ENCODE data around the gene MAP4K1. TPM values are rescaled to one million over a fixed set of nuclear protein-coding genes. Genes with fewer than 3 reads are reported as not detected.

The MAP4K1 gene
- total and polyA plus RNA-seq, 2 of the 13 experiments (the other 11 are each of a cell fraction or from before 2014, with no cell fraction given), result 0.24 to 0.89 TPM

- TF ChIP-seq ZNF124 (CRISPR knock-in tag; IDR thresholded peaks at IDR 0.05) (0 out of 2 replicates have a peak, but pooled peaks have one; percentile 20), ZMYM4 (CRISPR knock-in tag; IDR thresholded peaks at IDR 0.05) (peak; percentile 48; the same call in 1 of the 2 replicates), RARA (CRISPR knock-in tag; IDR thresholded peaks at IDR 0.05) (peak; percentile 94), ZNF484 (CRISPR knock-in tag; IDR thresholded peaks at IDR 0.05; ENCODE audit: borderline replicate concordance, low read depth) (no peak), ETV5 (CRISPR knock-in tag; IDR thresholded peaks at IDR 0.05; ENCODE audit: borderline replicate concordance) (peak; percentile 46; the same call in 1 of the 2 replicates), ZNF720 (CRISPR knock-in tag; IDR thresholded peaks at IDR 0.05) (no peak), ZNF530 (CRISPR knock-in tag; IDR thresholded peaks at IDR 0.05; ENCODE audit: low read depth) (no peak), DPF2 (CRISPR knock-in tag; IDR thresholded peaks at IDR 0.05; ENCODE audit: borderline replicate concordance, low read depth) (no peak), E2F2 (CRISPR knock-in tag; IDR thresholded peaks at IDR 0.05; ENCODE audit: borderline replicate concordance) (no peak), ZNF782 (CRISPR knock-in tag; IDR thresholded peaks at IDR 0.05; ENCODE audit: borderline replicate concordance) (no peak), SKI (IDR thresholded peaks at IDR 0.05; ENCODE audit: partially characterized antibody) (peak; percentile 83), MAZ (IDR thresholded peaks at IDR 0.05; ENCODE audit: borderline replicate concordance, low read depth, low read length) (no peak), MAZ (CRISPR knock-in tag; IDR thresholded peaks at IDR 0.05; ENCODE audit: low read depth) (no peak), FLYWCH1 (CRISPR knock-in tag; IDR thresholded peaks at IDR 0.05) (no peak), ZNF354B (CRISPR knock-in tag; IDR thresholded peaks at IDR 0.05) (no peak), ZSCAN31 (CRISPR knock-in tag; IDR thresholded peaks at IDR 0.05; ENCODE audit: low read depth) (no peak), SMYD3 (CRISPR knock-in tag; IDR thresholded peaks at IDR 0.05) (no peak), NCOA2 (CRISPR knock-in tag; IDR thresholded peaks at IDR 0.05) (peak; percentile 36; the same call in 1 of the 2 replicates), SMAD9 (CRISPR knock-in tag; IDR thresholded peaks at IDR 0.05) (no peak), NPAS2 (CRISPR knock-in tag; IDR thresholded peaks at IDR 0.05; ENCODE audit: borderline replicate concordance) (no peak), ZNF282 (IDR thresholded peaks at IDR 0.05; ENCODE audit: partially characterized antibody) (no peak), SP140L (CRISPR knock-in tag; IDR thresholded peaks at IDR 0.05; ENCODE audit: borderline replicate concordance) (no peak)
- TF ChIP-seq, protein P1, sequence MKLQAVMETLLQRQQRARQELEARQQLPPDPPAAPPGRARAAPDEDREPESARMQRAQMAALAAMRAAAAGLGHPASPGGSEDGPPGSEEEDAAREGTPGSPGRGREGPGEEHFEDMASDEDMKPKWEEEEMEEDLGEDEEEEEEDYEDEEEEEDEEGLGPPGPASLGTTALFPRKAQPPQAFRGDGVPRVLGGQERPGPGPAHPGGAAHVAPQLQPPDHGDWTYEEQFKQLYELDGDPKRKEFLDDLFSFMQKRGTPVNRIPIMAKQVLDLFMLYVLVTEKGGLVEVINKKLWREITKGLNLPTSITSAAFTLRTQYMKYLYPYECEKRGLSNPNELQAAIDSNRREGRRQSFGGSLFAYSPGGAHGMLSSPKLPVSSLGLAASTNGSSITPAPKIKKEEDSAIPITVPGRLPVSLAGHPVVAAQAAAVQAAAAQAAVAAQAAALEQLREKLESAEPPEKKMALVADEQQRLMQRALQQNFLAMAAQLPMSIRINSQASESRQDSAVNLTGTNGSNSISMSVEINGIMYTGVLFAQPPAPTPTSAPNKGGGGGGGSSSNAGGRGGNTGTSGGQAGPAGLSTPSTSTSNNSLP (IDR thresholded peaks at IDR 0.05; ENCODE audit: low read depth, low read length), result peak; percentile 58; the same call in 1 of the 2 replicates
- TF ChIP-seq, protein P2, sequence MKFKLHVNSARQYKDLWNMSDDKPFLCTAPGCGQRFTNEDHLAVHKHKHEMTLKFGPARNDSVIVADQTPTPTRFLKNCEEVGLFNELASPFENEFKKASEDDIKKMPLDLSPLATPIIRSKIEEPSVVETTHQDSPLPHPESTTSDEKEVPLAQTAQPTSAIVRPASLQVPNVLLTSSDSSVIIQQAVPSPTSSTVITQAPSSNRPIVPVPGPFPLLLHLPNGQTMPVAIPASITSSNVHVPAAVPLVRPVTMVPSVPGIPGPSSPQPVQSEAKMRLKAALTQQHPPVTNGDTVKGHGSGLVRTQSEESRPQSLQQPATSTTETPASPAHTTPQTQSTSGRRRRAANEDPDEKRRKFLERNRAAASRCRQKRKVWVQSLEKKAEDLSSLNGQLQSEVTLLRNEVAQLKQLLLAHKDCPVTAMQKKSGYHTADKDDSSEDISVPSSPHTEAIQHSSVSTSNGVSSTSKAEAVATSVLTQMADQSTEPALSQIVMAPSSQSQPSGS (CRISPR knock-in tag; IDR thresholded peaks at IDR 0.05), result no peak
- TF ChIP-seq, protein P3, sequence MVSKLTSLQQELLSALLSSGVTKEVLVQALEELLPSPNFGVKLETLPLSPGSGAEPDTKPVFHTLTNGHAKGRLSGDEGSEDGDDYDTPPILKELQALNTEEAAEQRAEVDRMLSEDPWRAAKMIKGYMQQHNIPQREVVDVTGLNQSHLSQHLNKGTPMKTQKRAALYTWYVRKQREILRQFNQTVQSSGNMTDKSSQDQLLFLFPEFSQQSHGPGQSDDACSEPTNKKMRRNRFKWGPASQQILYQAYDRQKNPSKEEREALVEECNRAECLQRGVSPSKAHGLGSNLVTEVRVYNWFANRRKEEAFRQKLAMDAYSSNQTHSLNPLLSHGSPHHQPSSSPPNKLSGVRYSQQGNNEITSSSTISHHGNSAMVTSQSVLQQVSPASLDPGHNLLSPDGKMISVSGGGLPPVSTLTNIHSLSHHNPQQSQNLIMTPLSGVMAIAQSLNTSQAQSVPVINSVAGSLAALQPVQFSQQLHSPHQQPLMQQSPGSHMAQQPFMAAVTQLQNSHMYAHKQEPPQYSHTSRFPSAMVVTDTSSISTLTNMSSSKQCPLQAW (CRISPR knock-in tag; IDR thresholded peaks at IDR 0.05), result no peak
Measured at GRCh38 chr19:38658462-38659306, 40.9 kb upstream of the MAP4K1 start (continued).

All from HepG2 (cell line).